ENCODE measurements around the gene ZNF597.
A peak's percentile ranks its signal among the peaks of the same experiment; 100 is the strongest.

The ZNF597 gene

DNA sequence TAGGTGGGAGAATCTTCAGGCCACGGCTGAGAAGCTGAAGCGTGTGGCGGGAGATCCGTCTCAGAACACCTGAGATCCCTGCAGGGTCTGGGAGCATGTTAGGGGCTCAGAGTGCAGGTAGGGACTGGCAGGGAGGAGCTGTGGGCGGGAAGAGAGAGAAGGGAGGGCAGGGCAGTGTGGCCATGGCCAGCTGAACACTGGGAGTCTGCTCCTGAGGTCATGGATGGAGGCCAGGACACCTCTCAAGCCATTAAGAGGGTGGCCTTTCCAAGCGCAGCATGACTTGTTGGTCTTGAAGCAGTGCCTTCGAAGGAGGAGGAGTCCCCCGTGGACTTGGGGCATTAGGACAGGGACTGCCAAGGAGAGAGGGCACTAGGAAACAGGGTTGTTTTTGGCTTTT lies 23.9 kb upstream of the ZNF597 start:
- H3K4me3 ChIP-seq (ENCODE audit: low read depth, low read length), result no peak overlapping the region
- TF ChIP-seq, protein P1, sequence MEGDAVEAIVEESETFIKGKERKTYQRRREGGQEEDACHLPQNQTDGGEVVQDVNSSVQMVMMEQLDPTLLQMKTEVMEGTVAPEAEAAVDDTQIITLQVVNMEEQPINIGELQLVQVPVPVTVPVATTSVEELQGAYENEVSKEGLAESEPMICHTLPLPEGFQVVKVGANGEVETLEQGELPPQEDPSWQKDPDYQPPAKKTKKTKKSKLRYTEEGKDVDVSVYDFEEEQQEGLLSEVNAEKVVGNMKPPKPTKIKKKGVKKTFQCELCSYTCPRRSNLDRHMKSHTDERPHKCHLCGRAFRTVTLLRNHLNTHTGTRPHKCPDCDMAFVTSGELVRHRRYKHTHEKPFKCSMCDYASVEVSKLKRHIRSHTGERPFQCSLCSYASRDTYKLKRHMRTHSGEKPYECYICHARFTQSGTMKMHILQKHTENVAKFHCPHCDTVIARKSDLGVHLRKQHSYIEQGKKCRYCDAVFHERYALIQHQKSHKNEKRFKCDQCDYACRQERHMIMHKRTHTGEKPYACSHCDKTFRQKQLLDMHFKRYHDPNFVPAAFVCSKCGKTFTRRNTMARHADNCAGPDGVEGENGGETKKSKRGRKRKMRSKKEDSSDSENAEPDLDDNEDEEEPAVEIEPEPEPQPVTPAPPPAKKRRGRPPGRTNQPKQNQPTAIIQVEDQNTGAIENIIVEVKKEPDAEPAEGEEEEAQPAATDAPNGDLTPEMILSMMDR (IDR thresholded peaks at IDR 0.05; ENCODE audit: borderline replicate concordance, insufficient read depth, low read depth, low read length), result no peak

DNA sequence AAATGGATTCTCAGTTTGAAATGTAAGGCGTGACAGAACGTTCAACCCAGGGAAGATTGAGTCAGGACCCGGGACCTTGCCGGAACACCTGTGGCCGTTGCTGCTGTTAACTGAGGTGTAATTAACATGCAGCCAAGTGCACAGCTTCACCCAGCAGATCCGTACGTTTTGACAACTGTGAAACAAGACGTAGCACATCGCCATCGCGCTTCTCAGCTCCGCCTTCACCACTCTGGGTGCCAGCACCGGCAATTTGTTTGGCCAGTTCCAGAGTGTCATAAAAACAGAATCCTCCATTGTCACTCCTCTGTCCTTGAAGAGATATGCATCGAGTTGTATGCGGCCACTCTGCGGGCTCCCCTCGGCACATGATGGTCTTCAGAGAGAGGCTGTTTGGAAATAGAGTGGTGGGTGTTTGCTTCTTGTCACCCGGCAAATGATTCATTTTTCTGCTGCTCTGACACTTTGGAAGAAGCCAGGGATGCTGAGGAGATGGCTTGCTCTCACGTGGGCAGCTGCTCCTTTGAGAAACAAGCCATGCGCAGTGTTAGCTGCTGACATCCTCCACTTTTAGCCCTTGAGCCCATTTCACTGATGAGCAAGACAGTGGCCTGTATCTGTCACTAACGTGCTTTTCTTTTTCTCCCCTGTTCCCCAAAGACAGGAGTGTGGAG lies 22.7 kb upstream of the ZNF597 start:
- TF ChIP-seq, protein P1 (IDR thresholded peaks at IDR 0.05; ENCODE audit: borderline replicate concordance, insufficient read depth, low read depth, low read length), result no peak
- no peak overlapping the region for H3K4me3 ChIP-seq (ENCODE audit: low read depth, low read length)

DNA sequence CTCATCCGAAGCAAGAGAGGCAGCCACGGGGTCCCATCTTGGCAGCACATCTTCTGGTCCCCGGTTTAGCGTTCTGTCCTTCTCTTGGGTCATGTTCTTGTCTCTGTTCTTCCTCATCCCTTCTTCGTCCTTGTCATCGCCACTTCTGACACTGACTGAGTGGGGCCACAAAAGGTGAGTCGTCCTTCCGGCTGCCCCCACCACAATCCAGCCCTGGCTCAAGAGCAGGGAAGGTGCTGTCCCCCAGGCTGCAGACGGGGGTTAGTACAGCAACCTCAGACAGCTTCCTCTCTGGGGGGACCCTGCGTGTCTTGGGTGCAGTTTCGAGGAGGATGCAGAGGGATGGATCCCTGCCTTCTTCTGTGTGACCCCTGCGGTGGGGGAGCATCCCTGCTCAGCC lies 22.0 kb upstream of the ZNF597 start:
- TF ChIP-seq, protein P1 (IDR thresholded peaks at IDR 0.05; ENCODE audit: borderline replicate concordance, insufficient read depth, low read depth, low read length), result no peak
- H3K4me3 ChIP-seq (ENCODE audit: low read depth, low read length), result no peak overlapping the region

DNA sequence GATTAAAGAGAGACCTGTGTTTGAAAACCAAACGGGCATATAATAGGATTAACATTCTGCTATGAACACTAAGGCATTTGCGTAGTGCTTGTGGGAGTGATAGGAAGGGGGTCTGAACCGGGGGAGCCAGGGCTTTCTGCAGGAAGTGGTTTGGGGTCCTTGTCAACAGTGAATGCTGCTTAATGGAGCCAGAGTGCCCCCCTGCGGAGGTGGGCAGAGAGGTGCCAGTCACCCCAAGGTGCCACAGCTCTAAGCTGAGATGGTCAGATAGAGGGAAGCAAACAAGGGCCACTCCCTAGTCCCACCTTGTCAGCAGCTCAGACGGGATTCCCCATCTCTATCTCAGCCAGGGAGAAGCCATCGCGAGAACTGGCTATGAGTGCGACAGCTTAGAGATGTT lies 17.8 kb upstream of the ZNF597 start:
- TF ChIP-seq, protein P1 (IDR thresholded peaks at IDR 0.05; ENCODE audit: borderline replicate concordance, insufficient read depth, low read depth, low read length), result peak; percentile 30; the same call in 1 of the 2 replicates
- no peak overlapping the region for H3K4me3 ChIP-seq (ENCODE audit: low read depth, low read length)

DNA sequence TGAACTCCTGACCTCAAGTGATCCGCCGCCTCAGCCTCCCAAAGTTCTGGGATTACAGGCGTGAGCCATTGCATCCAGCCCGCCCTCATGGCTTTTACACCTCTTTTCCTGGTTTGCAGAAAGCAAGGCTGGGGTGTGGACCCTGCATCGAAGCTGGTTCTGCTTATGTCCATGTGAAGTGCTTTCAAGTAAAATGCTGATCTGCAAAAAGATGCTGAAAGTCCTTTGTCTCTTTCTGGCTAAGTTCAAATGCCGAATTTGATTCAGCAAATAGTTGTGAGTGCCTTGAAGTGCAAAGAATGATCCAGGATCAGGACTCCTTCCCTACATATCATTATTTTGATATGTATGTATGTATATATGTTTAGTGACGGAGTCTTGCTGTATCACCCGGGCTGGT lies 17.3 kb upstream of the ZNF597 start:
- TF ChIP-seq, protein P1 (IDR thresholded peaks at IDR 0.05; ENCODE audit: borderline replicate concordance, insufficient read depth, low read depth, low read length), result no peak
- H3K4me3 ChIP-seq (ENCODE audit: low read depth, low read length), result no peak overlapping the region

DNA sequence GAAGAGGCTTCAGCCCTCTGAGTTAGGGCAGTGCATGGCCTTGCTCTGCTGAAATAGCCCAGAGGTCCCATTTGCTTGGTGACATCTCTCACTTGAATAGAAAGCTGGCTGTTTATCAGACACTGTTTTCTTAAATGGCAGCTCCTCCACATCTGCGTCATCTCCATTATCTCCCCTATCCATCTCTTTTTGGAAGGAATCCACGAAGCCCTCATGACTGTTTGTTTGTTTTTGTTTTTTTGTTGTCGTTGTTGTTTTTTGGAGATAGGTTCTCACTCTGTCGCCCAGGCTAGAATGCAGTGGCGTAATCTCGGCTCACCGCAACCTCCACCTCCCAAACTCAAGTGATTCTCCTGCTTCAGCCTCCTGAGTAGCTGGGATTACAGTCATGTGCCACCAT lies 16.8 kb upstream of the ZNF597 start:
- H3K4me3 ChIP-seq (ENCODE audit: low read depth, low read length), result no peak overlapping the region
- TF ChIP-seq, protein P1 (IDR thresholded peaks at IDR 0.05; ENCODE audit: borderline replicate concordance, insufficient read depth, low read depth, low read length), result no peak

DNA sequence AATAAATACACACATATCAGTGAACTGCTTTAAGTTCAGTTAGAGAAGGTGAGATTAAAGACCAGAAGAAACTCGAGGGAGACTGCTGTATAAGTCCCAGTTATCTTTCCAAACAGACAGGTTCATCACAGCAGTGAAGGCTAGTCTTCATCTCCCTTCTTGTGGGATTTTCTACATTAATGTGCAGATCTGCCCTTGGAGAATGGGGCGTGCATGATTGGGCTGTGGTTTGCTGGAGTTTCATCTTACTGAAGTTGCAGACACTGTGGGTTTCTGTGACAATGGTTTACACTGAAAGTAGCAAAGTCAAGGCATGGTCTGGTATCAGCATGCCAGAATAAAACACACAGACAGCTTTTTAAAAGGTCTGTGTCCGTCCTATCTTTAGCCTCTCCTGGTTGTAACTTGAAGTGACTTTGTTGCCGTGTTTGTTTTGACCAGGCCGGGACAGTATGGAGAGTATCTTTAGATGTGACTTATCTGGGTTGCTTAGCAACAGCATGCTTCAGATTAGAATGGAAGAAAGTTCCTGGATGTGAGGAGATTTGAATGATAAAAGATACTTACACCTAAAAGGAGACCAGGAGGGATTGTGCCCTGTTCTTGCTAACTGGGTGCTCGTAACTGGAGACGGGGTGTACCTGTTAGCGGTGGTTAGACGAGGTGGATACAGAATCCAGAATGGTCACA lies 16.2 kb upstream of the ZNF597 start:
- peak overlapping the region; percentile 3 for H3K4me3 ChIP-seq (ENCODE audit: low read depth, low read length)
- TF ChIP-seq, protein P1 (IDR thresholded peaks at IDR 0.05; ENCODE audit: borderline replicate concordance, insufficient read depth, low read depth, low read length), result no peak
